ENCODE data around the gene RAB44. TPM values are rescaled to one million over a fixed set of nuclear protein-coding genes. Genes with fewer than 3 reads are reported as not detected.
A peak's percentile ranks its signal among the peaks of the same experiment; 100 is the strongest.
"Not testable (repeated sequence)": the region's sequence is repeated elsewhere in the genome, so short reads cannot be mapped to it uniquely, and the experiment has no call there.

The RAB44 gene
- total RNA-seq, 1 experiment from 2014 or later = under 0.01 TPM

- DNase-seq (ENCODE audit: low read depth) = no peak
Observed at GRCh38 chr6:36685926-36686667, 11.5 kb upstream of the RAB44 start.

GRCh38 chr6:36686668-36687513 is 10.7 kb upstream of the RAB44 start:
- DNase-seq (ENCODE audit: low read depth) = no peak

- no peak for DNase-seq (ENCODE audit: low read depth)
Observed at GRCh38 chr6:36688063-36688738, 9.4 kb upstream of the RAB44 start.

- no peak for DNase-seq (ENCODE audit: low read depth)
Observed at GRCh38 chr6:36688739-36689075, 8.9 kb upstream of the RAB44 start.

- no peak for DNase-seq (ENCODE audit: low read depth)
Observed at GRCh38 chr6:36691011-36691410, 6.6 kb upstream of the RAB44 start.

- DNase-seq (ENCODE audit: low read depth) = no peak
Observed at GRCh38 chr6:36691612-36692011, 6.0 kb upstream of the RAB44 start.

GRCh38 chr6:36692220-36692619 is 5.4 kb upstream of the RAB44 start:
- DNase-seq (ENCODE audit: low read depth) = no peak

- DNase-seq (ENCODE audit: low read depth) = no peak
Observed at GRCh38 chr6:36692861-36693702, 4.5 kb upstream of the RAB44 start.

GRCh38 chr6:36694616-36695015 is 3.0 kb upstream of the RAB44 start:
- DNase-seq (ENCODE audit: low read depth) = no peak

GRCh38 chr6:36695414-36695813 is 2.2 kb upstream of the RAB44 start:
- DNase-seq (ENCODE audit: low read depth) = no peak

GRCh38 chr6:36698196-36698595 is 570 bp downstream of the RAB44 start:
- DNase-seq (ENCODE audit: low read depth) = no peak

GRCh38 chr6:36698871-36699271 is 1.2 kb downstream of the RAB44 start:
- DNase-seq (ENCODE audit: low read depth) = no peak

GRCh38 chr6:36699348-36699747 is 1.7 kb downstream of the RAB44 start:
- DNase-seq (ENCODE audit: low read depth) = no peak

GRCh38 chr6:36700071-36700812 is 2.6 kb downstream of the RAB44 start:
- no peak for DNase-seq (ENCODE audit: low read depth)

- no peak for DNase-seq (ENCODE audit: low read depth)
Observed at GRCh38 chr6:36700831-36701230, 3.2 kb downstream of the RAB44 start.

GRCh38 chr6:36701401-36701991 is 3.9 kb downstream of the RAB44 start:
- peak; percentile 38 for DNase-seq (ENCODE audit: low read depth)

GRCh38 chr6:36702656-36703055 is 5.0 kb downstream of the RAB44 start:
- DNase-seq (ENCODE audit: low read depth) = no peak

- no peak for DNase-seq (ENCODE audit: low read depth)
Observed at GRCh38 chr6:36703081-36703606, 5.5 kb downstream of the RAB44 start.

- no peak for DNase-seq (ENCODE audit: low read depth)
Observed at GRCh38 chr6:36703982-36704381, 6.4 kb downstream of the RAB44 start.

- not testable (repeated sequence) for DNase-seq (ENCODE audit: low read depth)
Observed at GRCh38 chr6:36704961-36705577, 7.4 kb downstream of the RAB44 start.

All from Daoy (cell line).